Ishikawa (cell line): ENCODE results near the gene ANKAR.

Experiments used
- CEBPB ChIP-seq: IDR thresholded peaks from 2 replicates; pipeline ENCODE4 v1.6.1; 2012
- EGR1 ChIP-seq: IDR thresholded peaks from 2 replicates; pipeline ENCODE4 v1.6.1; 2012
- EP300 ChIP-seq: IDR thresholded peaks from 2 replicates; pipeline ENCODE4 v1.6.1; 2012; ENCODE audit warnings: borderline replicate concordance
- FOXM1 ChIP-seq: IDR thresholded peaks from 2 replicates; pipeline ENCODE4 v1.6.1; 2012; ENCODE audit warnings: low read depth, borderline replicate concordance
- NFIC ChIP-seq: IDR thresholded peaks from 2 replicates; pipeline ENCODE4 v1.6.1; 2012
- RAD21 ChIP-seq: IDR thresholded peaks from 2 replicates; pipeline ENCODE4 v1.6.1; 2012; ENCODE audit warnings: low read depth
- REST ChIP-seq: IDR thresholded peaks from 2 replicates; pipeline ENCODE4 v1.6.1; 2012; ENCODE audit warnings: low read depth, mild to moderate bottlenecking
- TAF1 ChIP-seq: IDR thresholded peaks from 2 replicates; pipeline ENCODE4 v1.6.1; 2012; ENCODE audit warnings: low read depth, mild to moderate bottlenecking
- TCF12 ChIP-seq: IDR thresholded peaks from 2 replicates; pipeline ENCODE4 v1.6.1; 2012; ENCODE audit warnings: low read depth
- TEAD4 ChIP-seq: IDR thresholded peaks from 2 replicates; pipeline ENCODE4 v1.6.1; 2012
- USF1 ChIP-seq: IDR thresholded peaks from 2 replicates; pipeline ENCODE4 v1.6.1; 2012
- YY1 ChIP-seq: IDR thresholded peaks from 2 replicates; pipeline ENCODE4 v1.6.1; 2012; ENCODE audit warnings: low read depth
- TF ChIP-seq, protein P1 (sequence below): IDR thresholded peaks from 2 replicates; pipeline ENCODE4 v1.6.1; 2012

DNA sequence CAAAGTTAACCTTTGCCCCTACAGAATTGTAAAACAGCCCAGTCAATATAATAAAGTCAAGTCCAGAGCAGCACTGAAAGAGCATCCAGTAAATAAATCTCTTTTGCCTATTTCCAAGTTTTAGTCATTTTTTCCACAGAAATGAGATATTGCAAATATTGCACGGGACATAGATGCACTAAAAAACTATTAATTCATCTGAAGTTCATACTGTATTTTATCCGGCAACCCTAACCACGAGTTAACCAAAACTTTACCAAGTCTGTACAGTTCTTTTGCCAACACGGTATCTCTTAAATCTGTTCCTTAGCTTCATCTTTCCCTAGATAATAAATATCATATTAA, 13.7 kb upstream of the ANKAR start:
- TF ChIP-seq FOXM1 (no peak), TCF12 (no peak), USF1 (no peak), REST (no peak), EGR1 (no peak), TAF1 (no peak), RAD21 (no peak), EP300 (no peak), NFIC (no peak), YY1 (no peak), TEAD4 (no peak), CEBPB (no peak)
- TF ChIP-seq, protein P1, sequence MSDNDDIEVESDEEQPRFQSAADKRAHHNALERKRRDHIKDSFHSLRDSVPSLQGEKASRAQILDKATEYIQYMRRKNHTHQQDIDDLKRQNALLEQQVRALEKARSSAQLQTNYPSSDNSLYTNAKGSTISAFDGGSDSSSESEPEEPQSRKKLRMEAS: no peak
